ENCODE data around the gene CD3E.

The CD3E gene

DNA sequence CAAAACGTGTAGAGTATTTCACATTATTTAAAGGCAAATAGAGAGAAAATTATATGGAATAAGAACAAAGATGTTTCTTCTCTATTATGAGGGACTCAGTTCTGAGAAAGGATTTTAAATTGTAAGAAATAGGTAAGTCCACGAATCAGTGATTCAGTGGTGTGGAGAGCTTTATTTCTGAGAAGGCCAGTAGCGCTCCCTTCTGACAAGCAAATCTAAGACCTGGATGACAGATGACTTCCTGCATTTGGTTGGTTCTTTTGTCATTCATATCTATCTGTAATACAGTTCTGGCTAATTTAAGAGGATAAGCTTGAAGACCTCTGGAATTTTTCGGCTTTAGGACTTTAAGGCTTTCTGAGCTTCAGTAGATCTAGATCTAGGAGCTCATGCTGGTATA, 7.0 kb downstream of the CD3E start:
- H3K27ac ChIP-seq (ENCODE audit: low read length): no peak overlapping the region
- peaks cover 9 to 12% of the 10 kb centered on the region in 2 donors for H3K4me1 ChIP-seq (ENCODE audit: control insufficient read depth in 1 of 2, insufficient read depth in 2 of 2, low read length in 2 of 2)

GRCh38 chr11:118312328-118312727, 7.8 kb downstream of the CD3E start:
- Histone ChIP-seq H3K4me1 (ENCODE audit: control insufficient read depth in 1 of 2, insufficient read depth in 2 of 2, low read length in 2 of 2) (peaks cover 12 to 17% of the 10 kb centered on the region in 2 donors), H3K27ac (ENCODE audit: low read length) (no peak overlapping the region), H3K4me3 (ENCODE audit: low read depth in 1 of 2, low read length in 2 of 2) (no peak overlapping the region), H3K27me3 (ENCODE audit: low read depth, low read length) (no peaks in the 10 kb centered on the region), H3K36me3 (ENCODE audit: control insufficient read depth in 1 of 2, insufficient read depth in 2 of 2, low read length in 2 of 2) (no peaks in the 10 kb centered on the region), H3K9me3 (ENCODE audit: control insufficient read depth in 1 of 2, low read length in 2 of 2) (no peaks in the 10 kb centered on the region)

More for the DNA sequence above, 7.0 kb downstream of the CD3E start:
- H3K27me3 ChIP-seq (ENCODE audit: low read depth, low read length): no peaks in the 10 kb centered on the region
- no peaks in the 10 kb centered on the region for H3K36me3 ChIP-seq (ENCODE audit: control insufficient read depth in 1 of 2, insufficient read depth in 2 of 2, low read length in 2 of 2)
- H3K9me3 ChIP-seq (ENCODE audit: control insufficient read depth in 1 of 2, low read length in 2 of 2): no peaks in the 10 kb centered on the region
- H3K4me3 ChIP-seq (ENCODE audit: low read depth in 1 of 2, low read length in 2 of 2): no peak overlapping the region

GRCh38 chr11:118313242-118313641, 8.7 kb downstream of the CD3E start:
- H3K27me3 ChIP-seq (ENCODE audit: low read depth, low read length): no peaks in the 10 kb centered on the region
- H3K4me3 ChIP-seq (ENCODE audit: low read depth in 1 of 2, low read length in 2 of 2): no peak overlapping the region
- no peaks in the 10 kb centered on the region for H3K9me3 ChIP-seq (ENCODE audit: control insufficient read depth in 1 of 2, low read length in 2 of 2)
- no peaks in the 10 kb centered on the region for H3K36me3 ChIP-seq (ENCODE audit: control insufficient read depth in 1 of 2, insufficient read depth in 2 of 2, low read length in 2 of 2)
- no peak overlapping the region for H3K27ac ChIP-seq (ENCODE audit: low read length)
- H3K4me1 ChIP-seq (ENCODE audit: control insufficient read depth in 1 of 2, insufficient read depth in 2 of 2, low read length in 2 of 2): peaks cover 12 to 17% of the 10 kb centered on the region in 2 donors

- Histone ChIP-seq H3K27me3 (ENCODE audit: low read depth, low read length) (no peaks in the 10 kb centered on the region), H3K4me3 (ENCODE audit: low read depth in 1 of 2, low read length in 2 of 2) (no peak overlapping the region), H3K9me3 (ENCODE audit: control insufficient read depth in 1 of 2, low read length in 2 of 2) (no peaks in the 10 kb centered on the region), H3K27ac (ENCODE audit: low read length) (no peak overlapping the region), H3K36me3 (ENCODE audit: control insufficient read depth in 1 of 2, insufficient read depth in 2 of 2, low read length in 2 of 2) (no peaks in the 10 kb centered on the region), H3K4me1 (ENCODE audit: control insufficient read depth in 1 of 2, insufficient read depth in 2 of 2, low read length in 2 of 2) (peaks cover 12 to 17% of the 10 kb centered on the region in 2 donors)
Measured at GRCh38 chr11:118314988-118315411, 10.5 kb downstream of the CD3E start.

- Histone ChIP-seq H3K27me3 (ENCODE audit: low read depth, low read length) (no peaks in the 10 kb centered on the region), H3K36me3 (ENCODE audit: control insufficient read depth in 1 of 2, insufficient read depth in 2 of 2, low read length in 2 of 2) (no peaks in the 10 kb centered on the region), H3K4me1 (ENCODE audit: control insufficient read depth in 1 of 2, insufficient read depth in 2 of 2, low read length in 2 of 2) (peaks cover 12 to 17% of the 10 kb centered on the region in 2 donors), H3K9me3 (ENCODE audit: control insufficient read depth in 1 of 2, low read length in 2 of 2) (no peaks in the 10 kb centered on the region), H3K27ac (ENCODE audit: low read length) (no peak overlapping the region), H3K4me3 (ENCODE audit: low read depth in 1 of 2, low read length in 2 of 2) (no peak overlapping the region)
Measured at GRCh38 chr11:118318124-118318523, 13.6 kb downstream of the CD3E start.

DNA sequence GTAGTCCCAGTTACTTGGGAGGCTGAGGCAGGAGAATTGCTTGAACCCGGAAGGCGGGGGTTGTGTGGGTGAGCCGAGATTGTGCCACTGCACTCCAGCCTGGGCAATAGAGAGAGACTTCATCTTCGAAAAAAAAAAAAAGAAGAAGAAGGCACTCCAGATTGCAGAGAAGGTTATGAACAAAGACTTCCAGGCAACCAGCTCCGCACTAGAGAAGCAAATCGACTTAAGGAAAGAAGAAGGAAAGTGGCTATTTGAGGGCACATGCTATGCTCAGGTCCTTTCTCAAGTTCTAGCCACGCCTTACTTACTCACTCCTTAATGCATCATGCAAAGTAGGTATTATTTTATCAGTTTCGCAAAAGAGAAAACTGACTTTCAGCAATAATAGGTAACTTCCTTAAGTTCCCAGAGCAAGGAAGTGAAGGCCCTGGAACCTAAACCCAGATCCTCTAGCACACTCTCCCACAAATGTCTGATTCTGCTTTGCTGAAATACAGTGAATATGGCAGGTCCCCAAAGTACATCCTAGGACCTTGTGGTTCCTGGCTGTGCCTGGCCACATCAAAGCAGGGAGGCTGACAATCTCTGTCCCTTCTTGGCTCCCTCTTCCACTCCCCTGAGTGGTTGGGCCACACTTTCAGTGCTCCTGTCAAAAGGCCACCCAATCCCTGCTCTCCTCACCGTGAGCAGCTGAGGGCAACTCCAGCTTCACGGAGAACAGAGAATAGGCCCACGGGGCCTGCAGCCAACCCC, 14.2 kb downstream of the CD3E start:
- Histone ChIP-seq H3K4me1 (ENCODE audit: control insufficient read depth in 1 of 2, insufficient read depth in 2 of 2, low read length in 2 of 2) (peaks cover 12 to 17% of the 10 kb centered on the region in 2 donors), H3K9me3 (ENCODE audit: control insufficient read depth in 1 of 2, low read length in 2 of 2) (no peaks in the 10 kb centered on the region), H3K27ac (ENCODE audit: low read length) (no peak overlapping the region), H3K27me3 (ENCODE audit: low read depth, low read length) (no peaks in the 10 kb centered on the region), H3K4me3 (ENCODE audit: low read depth in 1 of 2, low read length in 2 of 2) (no peak overlapping the region), H3K36me3 (ENCODE audit: control insufficient read depth in 1 of 2, insufficient read depth in 2 of 2, low read length in 2 of 2) (no peaks in the 10 kb centered on the region)

- Histone ChIP-seq H3K4me1 (ENCODE audit: control insufficient read depth in 1 of 2, insufficient read depth in 2 of 2, low read length in 2 of 2) (peaks cover 12 to 17% of the 10 kb centered on the region in 2 donors), H3K4me3 (ENCODE audit: low read depth in 1 of 2, low read length in 2 of 2) (no peak overlapping the region), H3K9me3 (ENCODE audit: control insufficient read depth in 1 of 2, low read length in 2 of 2) (no peaks in the 10 kb centered on the region), H3K27me3 (ENCODE audit: low read depth, low read length) (no peaks in the 10 kb centered on the region), H3K36me3 (ENCODE audit: control insufficient read depth in 1 of 2, insufficient read depth in 2 of 2, low read length in 2 of 2) (no peaks in the 10 kb centered on the region), H3K27ac (ENCODE audit: low read length) (no peak overlapping the region)
Measured at GRCh38 chr11:118319337-118319707, 14.8 kb downstream of the CD3E start.

GRCh38 chr11:118320515-118320914, 16.0 kb downstream of the CD3E start:
- Histone ChIP-seq H3K9me3 (ENCODE audit: control insufficient read depth in 1 of 2, low read length in 2 of 2) (no peaks in the 10 kb centered on the region), H3K36me3 (ENCODE audit: control insufficient read depth in 1 of 2, insufficient read depth in 2 of 2, low read length in 2 of 2) (no peaks in the 10 kb centered on the region), H3K4me3 (ENCODE audit: low read depth in 1 of 2, low read length in 2 of 2) (no peak overlapping the region), H3K27ac (ENCODE audit: low read length) (no peak overlapping the region), H3K27me3 (ENCODE audit: low read depth, low read length) (no peaks in the 10 kb centered on the region), H3K4me1 (ENCODE audit: control insufficient read depth in 1 of 2, insufficient read depth in 2 of 2, low read length in 2 of 2) (peaks cover 9 to 16% of the 10 kb centered on the region in 2 donors)

DNA sequence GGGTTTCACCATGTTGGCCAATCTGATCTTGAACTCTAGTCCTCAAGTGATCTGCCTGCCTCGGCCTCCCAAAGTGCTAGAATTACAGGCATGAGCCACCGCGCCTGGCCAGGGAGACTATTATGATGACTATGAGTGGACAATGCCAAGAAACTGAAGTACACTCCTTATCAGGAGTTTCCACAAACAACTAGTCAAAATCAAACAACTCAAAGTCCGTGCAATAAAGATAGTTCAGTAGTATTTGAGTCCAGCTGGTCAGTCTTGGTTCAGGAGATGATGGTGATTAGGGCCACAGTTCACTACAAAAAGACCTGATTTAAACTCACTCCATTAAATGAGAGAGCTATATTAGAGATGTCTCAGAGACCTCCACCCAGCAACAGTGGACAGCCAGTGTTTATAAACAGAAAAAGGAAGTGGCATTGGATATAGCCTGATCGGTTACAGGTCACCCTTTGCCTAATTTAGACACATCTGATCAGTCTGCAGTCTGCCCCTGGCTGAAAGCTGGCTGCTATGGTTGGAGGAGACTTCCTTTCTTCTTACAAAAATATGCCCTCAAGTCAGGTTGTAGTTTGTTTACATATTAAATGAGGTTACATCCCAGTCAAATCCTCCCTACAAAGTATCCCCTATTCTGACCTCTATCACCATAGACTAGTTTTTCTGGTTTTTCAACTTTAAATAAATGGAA, 17.0 kb downstream of the CD3E start:
- Histone ChIP-seq H3K9me3 (ENCODE audit: control insufficient read depth in 1 of 2, low read length in 2 of 2) (no peaks in the 10 kb centered on the region), H3K27me3 (ENCODE audit: low read depth, low read length) (no peaks in the 10 kb centered on the region), H3K4me1 (ENCODE audit: control insufficient read depth in 1 of 2, insufficient read depth in 2 of 2, low read length in 2 of 2) (peaks cover 4 to 5% of the 10 kb centered on the region in 2 donors), H3K4me3 (ENCODE audit: low read depth in 1 of 2, low read length in 2 of 2) (no peak overlapping the region), H3K27ac (ENCODE audit: low read length) (no peak overlapping the region), H3K36me3 (ENCODE audit: control insufficient read depth in 1 of 2, insufficient read depth in 2 of 2, low read length in 2 of 2) (no peaks in the 10 kb centered on the region)

DNA sequence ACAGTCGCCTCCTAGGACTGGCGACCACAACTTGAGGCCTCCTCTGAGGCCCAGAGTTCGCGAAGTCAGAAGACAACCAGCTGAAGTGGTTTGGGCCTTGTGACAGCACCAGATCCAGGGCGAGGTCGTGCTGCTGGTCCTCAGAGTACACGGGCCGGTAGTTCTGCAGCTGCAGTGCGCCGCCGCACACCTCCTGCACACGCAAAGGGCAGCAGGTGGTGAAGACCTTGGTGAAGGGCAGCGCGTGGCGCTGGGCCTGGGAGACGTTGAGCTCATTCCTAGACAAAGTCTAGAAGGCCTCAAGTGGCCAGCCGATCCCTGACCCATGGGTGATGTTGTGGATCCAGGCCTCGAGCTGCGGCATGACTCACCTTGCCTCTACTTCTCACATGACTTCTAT, 18.2 kb downstream of the CD3E start:
- no peaks in the 10 kb centered on the region for H3K9me3 ChIP-seq (ENCODE audit: control insufficient read depth in 1 of 2, low read length in 2 of 2)
- no peaks in the 10 kb centered on the region for H3K27me3 ChIP-seq (ENCODE audit: low read depth, low read length)
- no peaks in the 10 kb centered on the region for H3K36me3 ChIP-seq (ENCODE audit: control insufficient read depth in 1 of 2, insufficient read depth in 2 of 2, low read length in 2 of 2)
- no peak overlapping the region for H3K27ac ChIP-seq (ENCODE audit: low read length)
- H3K4me1 ChIP-seq (ENCODE audit: control insufficient read depth in 1 of 2, insufficient read depth in 2 of 2, low read length in 2 of 2): no peaks in the 10 kb centered on the region
- H3K4me3 ChIP-seq (ENCODE audit: low read depth in 1 of 2, low read length in 2 of 2): no peak overlapping the region

DNA sequence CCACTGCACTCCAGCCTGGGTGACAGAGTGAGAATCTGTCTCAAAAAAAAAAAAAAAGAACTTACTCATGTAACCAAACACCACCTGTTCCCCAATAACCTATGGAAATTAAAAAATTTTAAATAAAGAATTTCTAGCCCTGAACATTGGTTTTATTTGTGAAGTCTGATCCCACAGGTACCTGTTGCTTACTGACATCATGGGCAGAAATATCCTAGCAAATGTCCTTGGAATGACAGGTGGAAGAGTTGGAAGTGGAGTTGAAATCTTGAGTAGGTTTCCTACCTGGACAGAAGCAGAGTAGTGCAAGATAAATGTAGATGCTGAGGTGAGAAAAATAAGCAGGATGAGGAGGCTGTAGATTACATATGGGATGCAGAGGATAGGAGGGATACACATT, 20.8 kb downstream of the CD3E start:
- Histone ChIP-seq H3K9me3 (ENCODE audit: control insufficient read depth in 1 of 2, low read length in 2 of 2) (no peaks in the 10 kb centered on the region), H3K4me1 (ENCODE audit: control insufficient read depth in 1 of 2, insufficient read depth in 2 of 2, low read length in 2 of 2) (no peaks in the 10 kb centered on the region), H3K4me3 (ENCODE audit: low read depth in 1 of 2, low read length in 2 of 2) (no peak overlapping the region), H3K36me3 (ENCODE audit: control insufficient read depth in 1 of 2, insufficient read depth in 2 of 2, low read length in 2 of 2) (no peaks in the 10 kb centered on the region), H3K27ac (ENCODE audit: low read length) (no peak overlapping the region), H3K27me3 (ENCODE audit: low read depth, low read length) (no peaks in the 10 kb centered on the region)
